Forelimb muscle (tissue), 1 donor: Measurements from ENCODE around the gene MRTFA. TPM values are rescaled to one million over a fixed set of nuclear protein-coding genes. Genes with fewer than 3 reads are reported as not detected.

ENCODE experiments used
- DNase-seq: peaks from one replicate; pipeline ENCODE4 v3.0.0-alpha.2; 2013; ENCODE audit warnings: low read depth
- polyA plus RNA-seq: library from polyadenylated mRNA; unstranded; fragments of 120-200 nt; gene quantifications from one replicate; pipeline ENCODE4 v1.2.1, GENCODE V29; 2013; ENCODE audit not compliant: insufficient read length

MRTFA gene
- polyA plus RNA-seq, 1 donor: 25.8 TPM

DNA sequence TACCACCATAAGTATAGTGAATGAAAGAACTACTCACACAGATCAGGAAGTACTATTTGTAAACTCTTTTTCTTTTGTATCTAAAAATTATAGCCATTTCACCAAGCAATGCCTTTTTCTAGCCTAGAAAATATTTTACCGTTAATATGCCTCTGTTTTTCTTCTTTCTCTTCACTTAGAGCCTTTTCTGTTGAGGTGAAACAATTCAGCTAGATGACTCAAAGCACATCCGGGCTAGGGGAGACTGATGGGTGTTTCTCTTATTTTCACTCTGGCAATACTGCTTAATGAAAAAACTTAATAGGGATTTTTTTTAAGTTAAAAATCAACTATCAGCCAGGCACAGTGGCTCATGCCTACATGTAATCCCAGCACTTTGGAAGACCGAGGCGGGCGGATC lies 172.8 kb downstream of the MRTFA start:
- DNase-seq: no peak

GRCh38 chr22:40463017-40463631 lies 173.4 kb downstream of the MRTFA start:
- DNase-seq: no peak

DNA sequence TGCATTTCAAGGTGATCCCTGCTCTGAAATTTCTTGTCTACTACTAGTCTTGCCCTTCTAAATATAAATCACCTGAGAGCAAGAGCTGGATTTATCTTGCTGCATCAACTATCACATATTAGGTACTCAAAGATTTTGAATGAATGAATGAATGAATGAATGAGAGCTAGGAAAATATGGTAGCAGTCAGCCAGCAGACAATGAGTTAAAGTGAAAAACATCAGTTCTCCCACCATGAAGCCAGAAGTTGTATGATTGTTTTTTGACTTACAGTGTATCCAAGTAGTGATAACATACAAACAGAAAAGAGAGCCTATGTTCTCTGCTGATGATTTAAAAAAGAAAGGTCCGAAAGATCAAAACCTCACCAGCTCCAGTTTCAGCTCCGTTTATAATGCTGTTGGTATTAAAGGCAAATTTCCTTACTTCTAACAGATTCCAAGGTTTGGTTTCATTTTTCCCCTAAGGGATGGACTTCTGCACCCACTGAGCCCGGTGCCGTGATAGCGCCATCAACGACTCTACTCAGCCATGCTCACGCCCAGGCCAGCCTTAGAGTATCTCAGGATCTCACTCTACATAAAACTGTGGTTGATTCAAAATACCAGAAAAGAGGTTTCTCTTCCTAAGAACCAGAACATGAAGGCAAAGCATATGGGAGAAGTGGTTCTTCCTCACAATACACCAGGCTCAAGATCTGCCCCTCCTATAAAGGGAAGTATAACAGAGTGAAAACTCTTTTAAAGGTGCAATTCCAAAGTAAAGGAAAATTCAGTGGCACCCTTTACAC lies 174.1 kb downstream of the MRTFA start:
- no peak for DNase-seq

- no peak for DNase-seq
Measured at GRCh38 chr22:40453671-40454070, 182.8 kb downstream of the MRTFA start.

GRCh38 chr22:40452730-40453487 lies 183.6 kb downstream of the MRTFA start:
- no peak for DNase-seq

DNA sequence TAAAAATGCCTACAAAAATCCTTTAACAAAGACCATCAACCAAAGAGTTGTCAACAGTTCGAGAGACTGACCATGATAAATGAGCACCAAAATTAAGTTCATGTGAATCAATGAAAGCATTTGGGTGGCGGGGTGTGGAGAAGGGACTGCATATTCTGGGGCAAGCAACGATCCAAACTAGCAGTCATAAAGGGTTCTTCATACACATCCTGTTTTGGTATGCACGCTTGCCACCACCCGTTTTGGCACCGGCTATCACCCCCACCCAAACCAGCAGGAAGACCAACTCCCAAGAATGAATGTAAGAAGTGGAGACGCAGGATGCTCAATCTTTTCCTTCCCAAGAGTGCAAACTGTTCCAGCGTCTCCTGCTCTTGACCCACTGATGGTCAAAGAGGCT lies 185.3 kb downstream of the MRTFA start:
- no peak for DNase-seq

GRCh38 chr22:40450616-40451015 lies 185.9 kb downstream of the MRTFA start:
- DNase-seq: no peak

- no peak for DNase-seq
Measured at GRCh38 chr22:40449676-40450035, 186.9 kb downstream of the MRTFA start.

DNA sequence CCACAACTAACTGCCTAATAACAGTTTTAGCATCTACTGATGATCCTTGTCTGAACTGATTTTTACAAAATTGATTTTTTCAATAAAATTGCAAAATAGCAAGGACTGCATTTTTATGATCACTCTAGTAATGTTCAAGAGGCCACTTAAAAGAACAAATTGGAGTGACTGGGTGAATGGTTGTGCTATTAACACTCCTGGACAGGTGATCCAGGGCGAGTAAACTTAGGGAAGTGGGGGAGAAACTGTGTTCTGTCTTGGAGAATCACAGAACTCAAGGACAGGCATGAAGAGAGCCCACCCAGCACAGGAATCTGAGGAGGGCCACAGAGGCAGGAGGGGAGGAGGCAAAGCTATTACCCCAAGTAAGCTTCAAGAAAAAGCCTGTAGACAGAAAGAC lies 190.3 kb downstream of the MRTFA start:
- DNase-seq: no peak

GRCh38 chr22:40444178-40444831 lies 192.2 kb downstream of the MRTFA start:
- no peak for DNase-seq

DNA sequence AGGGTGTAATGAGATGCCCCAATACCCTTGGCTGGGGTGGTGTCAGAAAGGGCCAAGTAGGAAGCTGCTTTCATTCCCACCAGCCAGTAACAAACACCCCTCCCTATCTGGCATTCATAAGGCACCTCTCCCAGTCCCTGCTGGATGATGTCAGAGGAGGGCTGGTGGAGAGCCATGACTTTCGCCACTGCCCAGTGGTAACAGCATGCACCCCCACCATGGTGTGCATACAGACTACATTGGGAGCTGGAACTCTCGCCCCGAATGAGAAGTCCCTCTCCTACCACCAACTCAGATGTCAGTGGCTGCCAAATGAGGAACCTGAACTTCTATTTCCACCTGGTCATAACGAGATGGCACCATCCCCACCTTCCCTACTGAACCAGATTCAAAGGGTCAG lies 192.8 kb downstream of the MRTFA start:
- no peak for DNase-seq

DNA sequence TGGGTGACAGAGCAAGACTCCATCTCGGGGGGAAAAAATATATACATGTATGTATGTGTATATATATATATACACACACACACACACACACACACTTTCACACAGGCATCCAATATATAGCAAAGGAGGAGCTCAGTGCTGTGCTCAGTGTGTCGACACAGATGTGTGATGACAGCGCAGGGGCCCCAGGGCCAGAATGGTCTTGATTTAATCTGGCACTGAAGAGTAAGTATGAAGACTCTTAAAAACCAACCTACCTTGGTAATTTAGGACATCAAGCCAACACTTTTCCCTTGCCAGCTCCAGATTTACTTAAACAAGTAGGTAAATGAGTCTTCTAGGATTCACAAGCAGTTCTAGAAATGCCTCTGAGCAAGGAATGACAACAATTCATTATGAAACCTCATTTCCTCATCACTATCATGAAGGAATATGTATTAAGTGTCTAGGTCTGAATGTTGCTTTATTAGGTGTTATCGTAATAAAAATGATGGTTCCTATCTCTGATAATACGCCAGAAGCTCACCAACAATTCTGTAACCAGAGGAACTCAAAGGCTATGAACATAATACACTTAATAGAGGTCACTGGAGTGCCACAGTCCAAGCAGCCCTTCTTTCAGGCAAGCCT lies 194.6 kb downstream of the MRTFA start:
- DNase-seq: no peak

- DNase-seq: no peak
Measured at GRCh38 chr22:40436505-40437431, 199.8 kb downstream of the MRTFA start.

DNA sequence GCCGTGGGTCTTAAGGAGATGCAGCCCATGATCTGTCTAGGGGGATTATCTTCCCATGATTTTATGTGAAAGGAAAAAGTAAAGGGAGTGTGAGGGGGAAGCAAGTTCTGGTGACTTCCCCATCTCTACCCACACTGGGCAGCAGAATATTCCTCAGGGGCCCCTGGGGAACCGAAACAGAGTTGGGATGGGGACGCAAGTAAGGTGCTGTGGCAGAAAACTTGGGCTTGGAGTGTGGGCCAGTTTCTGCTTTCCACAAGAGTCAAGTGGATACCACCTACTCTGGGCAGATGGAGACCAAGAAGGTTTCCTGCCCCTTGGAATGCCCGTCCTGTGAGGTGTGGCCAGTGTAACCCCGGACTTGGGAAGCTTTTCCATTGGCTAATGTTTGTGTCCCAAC lies 201.8 kb downstream of the MRTFA start:
- DNase-seq: no peak

GRCh38 chr22:40434106-40434505 lies 202.4 kb downstream of the MRTFA start:
- no peak for DNase-seq

DNA sequence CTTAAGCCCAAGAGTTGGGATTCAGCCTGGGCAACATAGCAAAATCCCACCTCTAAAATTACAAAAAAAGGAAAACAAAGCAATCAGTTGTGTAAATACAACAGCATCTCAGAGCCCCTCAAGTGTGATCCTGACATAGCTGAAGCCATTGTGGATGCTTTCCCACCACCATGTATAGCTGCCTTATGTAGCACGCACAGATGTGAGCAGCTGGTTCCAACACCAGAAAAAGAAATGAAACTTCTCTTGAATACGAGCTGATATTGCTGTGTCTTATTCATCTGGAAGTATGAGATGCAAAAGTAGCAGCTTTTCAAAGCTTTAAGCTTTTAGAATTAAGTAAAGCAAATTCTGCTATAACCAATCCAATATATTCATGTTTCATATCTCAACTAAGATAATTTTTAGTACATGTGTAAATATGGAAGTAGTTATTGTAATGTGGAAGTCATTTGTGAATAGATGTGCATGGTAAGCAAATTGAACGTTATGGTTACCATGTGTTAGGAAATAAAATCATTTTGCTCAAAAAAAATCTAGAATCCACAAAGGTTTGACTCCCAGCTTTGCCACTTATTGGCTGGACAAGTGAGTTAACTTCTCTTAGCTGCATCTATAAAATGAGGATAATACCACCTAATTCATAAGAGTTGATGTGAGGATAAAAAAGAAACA lies 203.0 kb downstream of the MRTFA start:
- DNase-seq: no peak

DNA sequence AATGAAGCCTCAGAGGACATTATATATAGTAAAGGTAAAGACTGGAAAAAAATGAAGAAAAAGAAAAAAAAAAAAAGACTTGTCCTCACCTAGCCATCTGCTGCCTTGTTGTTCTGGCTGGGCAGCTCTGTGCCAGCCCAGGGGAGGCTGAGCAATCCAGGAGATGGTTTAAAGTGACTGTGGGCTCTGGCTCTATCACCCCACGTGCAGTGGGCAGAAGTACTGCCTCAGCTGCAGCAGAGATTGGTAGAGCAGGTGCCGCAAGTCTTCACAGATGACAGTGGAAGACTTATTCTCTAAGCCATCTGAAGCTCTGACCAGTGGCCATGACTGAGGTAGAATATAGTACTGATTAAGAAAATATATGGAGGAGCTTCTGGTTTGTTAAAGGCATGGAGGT lies 203.9 kb downstream of the MRTFA start:
- no peak for DNase-seq

GRCh38 chr22:40432157-40432556 lies 204.4 kb downstream of the MRTFA start:
- no peak for DNase-seq

GRCh38 chr22:40430991-40431390 lies 205.5 kb downstream of the MRTFA start:
- no peak for DNase-seq

DNA sequence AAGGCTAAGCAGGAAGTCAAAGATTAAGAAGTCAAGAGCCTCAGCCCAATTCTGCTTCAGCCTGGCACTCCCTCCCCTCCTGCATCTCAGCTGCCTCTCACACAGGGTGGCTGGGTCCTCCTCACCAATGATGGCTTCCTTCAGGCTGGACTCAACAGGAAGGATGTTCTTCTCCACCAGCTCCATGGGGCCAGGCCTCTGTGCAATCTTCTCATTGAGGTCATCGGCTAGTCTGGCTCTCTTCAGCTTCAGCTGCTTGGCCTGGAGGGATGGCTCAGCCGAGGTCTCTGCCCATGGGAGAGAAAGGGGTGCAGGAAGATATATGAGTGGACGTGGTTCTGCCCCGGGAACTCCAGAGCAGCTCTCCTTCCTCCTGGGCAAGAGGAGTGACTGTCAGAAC lies 207.0 kb downstream of the MRTFA start:
- no peak for DNase-seq
